OCI-LY7 (cell line): ENCODE data around the gene HMMR. TPM values are rescaled to one million over a fixed set of nuclear protein-coding genes. Genes with fewer than 3 reads are reported as not detected.
A peak's percentile ranks its signal among the peaks of the same experiment; 100 is the strongest.
"Not testable (repeated sequence)": the region's sequence is repeated elsewhere in the genome, so short reads cannot be mapped to it uniquely, and the experiment has no call there.

ENCODE experiments used
- Bru-seq: library from RNA; stranded (reverse); fragments of 400-500 nt; gene quantifications from one replicate; lab custom pipeline; 2021; lab: Mats Ljungman, UMichigan
- BruChase-seq, 2 experiments: library from RNA; stranded (reverse); fragments of 400-500 nt; gene quantifications; one replicate each; lab custom pipeline; 2021; lab: Mats Ljungman, UMichigan
- BruUV-seq: library from RNA; stranded (reverse); fragments of 400-500 nt; replicated peaks from 2 replicates; lab custom pipeline; 2021; lab: Mats Ljungman, UMichigan
- CTCF ChIA-PET: fragments of 300-600 bp; sonication (Branson Sonifier 250); formaldehyde crosslinking; loops from one replicate; lab custom pipeline; 2022; ENCODE audit warnings: antibody characterized with exemption; ENCODE audit not compliant: unreplicated experiment; lab: Charles Lee
- POLR2A ChIA-PET: fragments of 300-600 bp; sonication (Branson Sonifier 250); formaldehyde crosslinking; loops from one replicate; lab custom pipeline; 2022; ENCODE audit warnings: antibody characterized with exemption; lab: Charles Lee
- DNase-seq: peaks from one replicate; pipeline ENCODE4 v3.0.0-alpha.2; 2015; ENCODE audit warnings: low spot score
- H2AFZ ChIP-seq: fragments of 200-600 bp; sonication (generic), shearing (Covaris generic); 2 replicates; pipeline ENCODE4 v1.6.1; 2014; ENCODE audit warnings: mild to moderate bottlenecking, antibody characterized with exemption, low read length, moderate library complexity
- H3K27ac ChIP-seq: fragments of 200-600 bp; sonication (generic); 2 replicates; pipeline ENCODE4 v1.5.1; 2014; ENCODE audit warnings: mixed run types, low read depth, mild to moderate bottlenecking, moderate library complexity, low read length, inconsistent platforms; ENCODE audit not compliant: poor library complexity, severe bottlenecking
- H3K36me3 ChIP-seq: fragments of 200-600 bp; sonication (generic); 2 replicates; pipeline ENCODE4 v1.6.1; 2014; ENCODE audit warnings: mild to moderate bottlenecking, antibody characterized with exemption, low read length, moderate library complexity, mixed read lengths; ENCODE audit not compliant: insufficient read depth
- H3K4me1 ChIP-seq: fragments of 200-600 bp; sonication (generic); 2 replicates; pipeline ENCODE4 v1.5.1; 2014; ENCODE audit warnings: mild to moderate bottlenecking, low read length; ENCODE audit not compliant: insufficient read depth, poor library complexity, severe bottlenecking
- H3K4me2 ChIP-seq: fragments of 200-600 bp; sonication (generic); 2 replicates; pipeline ENCODE4 v1.6.1; 2014; ENCODE audit warnings: mild to moderate bottlenecking, low read length
- H3K4me3 ChIP-seq: fragments of 200-600 bp; sonication (generic); 2 replicates; pipeline ENCODE4 v1.5.1; 2014; ENCODE audit warnings: mild to moderate bottlenecking, low read depth, low read length; ENCODE audit not compliant: poor library complexity, severe bottlenecking
- H3K79me2 ChIP-seq: fragments of 200-600 bp; sonication (generic); 2 replicates; pipeline ENCODE4 v1.6.1; 2016; ENCODE audit warnings: low read depth, mild to moderate bottlenecking, low read length, moderate library complexity, mixed read lengths; ENCODE audit not compliant: insufficient read depth
- H3K9me2 ChIP-seq: fragments of 200-600 bp; sonication (generic); 2 replicates; pipeline ENCODE4 v1.6.1; 2016; ENCODE audit warnings: mild to moderate bottlenecking, low read length, mixed read lengths; ENCODE audit not compliant: insufficient read depth
- H3K9me3 ChIP-seq: fragments of 200-600 bp; sonication (generic); 2 replicates; pipeline ENCODE4 v1.6.1; 2014; ENCODE audit warnings: mild to moderate bottlenecking, mixed run types, low read length, mixed read lengths
- H4K20me1 ChIP-seq: fragments of 200-600 bp; sonication (generic); 2 replicates; pipeline ENCODE4 v1.6.1; 2014; ENCODE audit warnings: mild to moderate bottlenecking, antibody characterized with exemption, low read length, moderate library complexity, mixed read lengths; ENCODE audit not compliant: insufficient read depth
- CTCF ChIP-seq: fragments of 200-600 bp; sonication (generic); conservative IDR thresholded peaks from 2 replicates; pipeline ENCODE4 v1.5.1; 2014; ENCODE audit warnings: mild to moderate bottlenecking, antibody characterized with exemption, low read length, moderate library complexity, mixed read lengths
- EZH2phosphoT487 ChIP-seq: fragments of 200-600 bp; sonication (generic); IDR thresholded peaks from 2 replicates; pipeline ENCODE4 v1.6.1; 2018; ENCODE audit warnings: low read depth, borderline replicate concordance, mild to moderate bottlenecking, mixed run types, antibody characterized with exemption, low read length, moderate library complexity, mixed read lengths
- intact Hi-C: fragments of 100-400 bp; cut with micrococcal nuclease; formaldehyde crosslinking; loops from one replicate; pipeline ENCODE4 v1.10.0; 2022; ENCODE audit not compliant: unreplicated experiment
- long read RNA-seq: library from polyadenylated mRNA; stranded (forward); transcript quantifications from one replicate; pipeline ENCODE4 v2.0.0, GENCODE V29; 2022
- total RNA-seq, 2 experiments: library from RNA; depleted of rRNA in 1 of 2; stranded (reverse); fragments of >200 nt in 1 of 2; shearing (Covaris generic) in 1 of 2; gene quantifications; 2 replicates each; pipeline ENCODE4 v1.2.3, GENCODE V29; 2014 to 2022

The HMMR gene
- total RNA-seq (2014; rRNA removed; shearing (Covaris generic)) (44.1 and 63.2 TPM in 2 replicates), total RNA-seq (2022) (107 and 112 TPM in 2 replicates), Bru-seq, nascent RNA (percentile 89 among the genes with signal in this experiment), BruChase-seq, experiment 1, labeled RNA remaining after a 6-hour chase (percentile 87 among the genes with signal in this experiment), BruChase-seq, experiment 2, labeled RNA remaining after a 2-hour chase (percentile 88 among the genes with signal in this experiment)
- long read RNA-seq, transcript HMMR-202 (18 exons, 2,988 nt): minor isoform, 8 of 253 reads
- long read RNA-seq, transcript HMMR-201 (17 exons, 2,872 nt): major isoform, 113 of 253 reads
- long read RNA-seq, transcript HMMR-203 (18 exons, 3,102 nt): minor isoform, 102 of 253 reads
- long read RNA-seq, partial matches to known transcripts: 13 of 253 reads
- long read RNA-seq, other reads (novel, unspliced or antisense): 17 of 253 reads

DNA sequence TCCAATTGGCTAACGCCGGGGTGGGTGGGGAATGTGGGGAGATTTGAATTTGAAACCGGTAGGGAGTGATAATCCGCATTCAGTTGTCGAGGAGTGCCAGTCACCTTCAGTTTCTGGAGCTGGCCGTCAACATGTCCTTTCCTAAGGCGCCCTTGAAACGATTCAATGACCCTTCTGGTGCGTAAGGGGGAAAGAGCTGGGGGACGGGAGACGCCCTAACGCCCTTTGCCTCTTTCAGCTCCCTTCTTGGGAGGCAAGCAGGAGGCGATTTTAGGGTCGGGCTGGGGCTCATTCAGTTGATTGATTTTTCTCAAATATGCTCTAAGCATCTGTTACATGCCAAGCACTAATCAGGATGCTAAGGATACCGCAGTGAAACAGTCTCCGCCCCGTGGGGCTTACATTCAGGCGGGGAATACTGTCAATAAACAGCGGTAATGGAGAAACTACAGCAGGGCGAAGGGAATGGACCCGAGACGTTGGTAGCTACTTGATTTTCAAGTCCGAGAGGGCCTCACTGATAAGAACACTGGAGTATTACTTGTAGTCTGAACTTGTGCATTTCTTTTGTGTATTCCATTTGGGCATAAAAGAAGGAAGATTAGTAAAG is at the start of gene HMMR:
Gene HMMR, plus strand, starts transcription at position 71 of the 610 bp plus-strand sequence. Its CDS starts 61 bp downstream, at position 132.
- peak; percentile 54 for DNase-seq
- H3K4me3 ChIP-seq: peak within 1 kb of the TSS; percentile 90
- TF ChIP-seq CTCF (no peak), EZH2phosphoT487 (no peak)
- H3K4me1 ChIP-seq: peaks cover 43% of the 10 kb centered on the region
- H3K79me2 ChIP-seq: peaks cover 86% of the 10 kb centered on the region
- H3K36me3 ChIP-seq: peaks cover 58% of the 10 kb centered on the region
- BruUV-seq: TSS peak; percentile 96
- peak within 1 kb of the TSS; percentile 89 for H3K4me2 ChIP-seq
- POLR2A ChIA-PET: interaction anchor here (0.5 to 9.6 kb wide), 15 partner anchors 9 to 1263 kb away, joined by 3 to 197 read pairs (median 5); partner anchors contain the start of genes CCNG1 and MAT2B
- peak within 1 kb of the TSS; percentile 92 for H3K27ac ChIP-seq
- no peaks in the 10 kb centered on the region for H3K9me3 ChIP-seq
- CTCF ChIA-PET: interaction anchor here (1.6 kb wide), 1 partner anchor 23 kb away, joined by 4 read pairs; no protein-coding TSS in a partner anchor
- H4K20me1 ChIP-seq: no peaks in the 10 kb centered on the region
- H3K9me2 ChIP-seq: no peaks in the 10 kb centered on the region
- peak within 1 kb of the TSS; percentile 56; the same call in 1 of the 2 replicates for H2AFZ ChIP-seq
- intact Hi-C loops: loop anchor here (1.0 to 2.0 kb wide), 2 partner anchors 24 to 45 kb away; partner anchors contain the start of genes CCNG1 and MAT2B

DNA sequence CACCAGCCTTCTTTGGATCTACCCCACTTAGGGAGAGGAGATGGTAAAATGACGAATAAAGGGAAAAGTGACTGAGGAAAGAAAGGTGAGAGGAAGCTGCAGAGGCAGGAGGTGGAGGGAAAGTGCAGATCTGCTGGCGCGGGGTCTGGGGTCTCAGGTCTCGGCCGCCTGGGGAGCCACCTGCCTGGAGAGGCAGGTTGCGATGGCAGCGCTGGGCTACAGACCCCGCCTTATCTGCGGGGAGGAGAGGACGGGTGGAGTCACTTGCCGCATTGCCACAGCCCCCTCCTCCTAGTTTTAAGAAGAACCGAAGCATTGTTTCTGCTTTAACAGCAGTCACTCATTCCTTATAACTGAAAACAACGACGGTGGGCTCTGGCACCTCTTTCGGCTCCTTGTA is 44.8 kb upstream of the HMMR start:
- H3K27ac ChIP-seq, H3K79me2 ChIP-seq, H3K9me2 ChIP-seq, CTCF ChIA-PET, H3K4me2 ChIP-seq, H3K9me3 ChIP-seq, intact Hi-C loops, H4K20me1 ChIP-seq, H3K4me3 ChIP-seq, H3K4me1 ChIP-seq, H2AFZ ChIP-seq, DNase-seq, POLR2A ChIA-PET, BruUV-seq, H3K36me3 ChIP-seq: not testable (repeated sequence)

DNA sequence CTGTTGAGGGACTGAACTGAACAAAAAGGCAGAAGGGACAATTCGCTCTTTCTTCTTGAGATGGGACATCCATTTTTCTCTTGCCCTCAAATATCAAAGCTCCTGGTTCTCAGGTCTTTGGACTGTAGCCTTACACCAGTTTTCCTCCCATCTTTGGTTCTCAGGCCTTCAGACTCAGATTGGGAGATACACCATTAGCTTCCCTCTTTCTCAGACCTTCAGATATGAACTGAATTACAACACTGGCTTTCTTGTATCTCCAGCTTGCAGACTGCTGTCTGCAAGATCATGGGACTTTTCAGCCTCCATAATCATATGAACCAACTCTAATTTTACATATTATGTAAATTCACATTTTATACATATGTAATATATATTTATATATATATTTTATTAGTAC is 35.6 kb upstream of the HMMR start:
- BruUV-seq: no TSS peak
- Histone ChIP-seq H3K9me3 (no peaks in the 10 kb centered on the region), H3K4me3 (no peak overlapping the region), H3K36me3 (no peaks in the 10 kb centered on the region), H3K27ac (no peak overlapping the region), H3K4me2 (no peak overlapping the region), H3K4me1 (no peaks in the 10 kb centered on the region), H3K79me2 (no peaks in the 10 kb centered on the region), H4K20me1 (no peaks in the 10 kb centered on the region), H3K9me2 (no peaks in the 10 kb centered on the region), H2AFZ (no peak overlapping the region)
- ChIA-PET CTCF (no interaction called here), POLR2A (interaction anchor here (0.6 kb wide), 1 partner anchor 137 kb away, joined by 3 read pairs; no protein-coding TSS in a partner anchor)
- TF ChIP-seq CTCF: no peak
- no peak for TF ChIP-seq EZH2phosphoT487
- intact Hi-C loops: no loop called here
- DNase-seq: no peak

- DNase-seq, H4K20me1 ChIP-seq, H3K4me3 ChIP-seq, POLR2A ChIA-PET, H3K79me2 ChIP-seq, H3K27ac ChIP-seq, H3K4me2 ChIP-seq, H3K36me3 ChIP-seq, BruUV-seq, CTCF ChIA-PET, intact Hi-C loops, H2AFZ ChIP-seq, H3K9me2 ChIP-seq, H3K9me3 ChIP-seq, H3K4me1 ChIP-seq: not testable (repeated sequence)
Observed at GRCh38 chr5:163426128-163426527, 34.3 kb upstream of the HMMR start.
